HG03039 (cell line): ENCODE data around the gene C1orf21.

ENCODE experiments used
- ATAC-seq: cut with Tn5 transposase; IDR thresholded peaks from one replicate; pipeline ENCODE4 v1.9.1; 2021; ENCODE audit warnings: mild to moderate bottlenecking, moderate library complexity; ENCODE audit not compliant: unreplicated experiment

The C1orf21 gene

DNA sequence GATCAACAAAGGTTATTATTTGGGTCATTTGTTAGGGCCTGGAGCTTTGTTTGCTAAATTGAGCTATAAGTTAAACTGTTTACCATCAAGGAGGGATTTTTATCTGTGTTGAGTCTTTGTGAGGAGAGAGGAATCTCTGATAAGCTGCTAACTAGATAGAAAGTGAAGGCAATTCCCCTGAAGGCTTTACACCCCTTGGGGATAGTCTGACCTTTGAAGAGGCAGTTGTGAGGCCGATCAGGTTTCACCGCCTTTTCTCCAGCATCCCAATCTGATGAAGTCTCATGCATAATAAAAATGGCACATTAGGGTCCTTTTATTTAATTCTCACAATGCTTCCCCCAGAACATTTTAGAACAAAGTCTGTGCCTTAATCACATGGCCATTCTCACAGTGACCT lies 21.8 kb downstream of the C1orf21 start:
- ATAC-seq, result no peak

GRCh38 chr1:184409011-184409410 lies 22.2 kb downstream of the C1orf21 start:
- ATAC-seq, result no peak

DNA sequence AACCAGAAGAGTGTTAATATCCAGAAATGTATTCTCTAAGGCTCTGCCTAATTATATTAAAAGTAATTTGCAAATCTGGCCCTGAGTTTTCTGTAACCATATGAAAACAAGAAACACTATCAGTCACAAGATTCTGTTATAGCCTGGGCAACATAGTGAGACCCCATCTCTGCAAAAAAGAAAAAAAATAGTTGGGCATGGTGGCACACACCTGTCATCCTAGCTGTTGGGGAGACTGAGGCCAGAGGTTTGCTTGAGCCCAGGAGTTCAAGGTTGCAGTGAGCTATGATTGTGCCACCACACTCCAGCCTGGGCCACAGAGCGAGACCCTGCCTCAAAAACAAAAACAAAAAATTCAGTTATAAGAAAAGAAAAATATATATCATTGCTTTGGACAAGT lies 25.6 kb downstream of the C1orf21 start:
- no peak for ATAC-seq

- ATAC-seq, result no peak
Measured at GRCh38 chr1:184416481-184416880, 29.7 kb downstream of the C1orf21 start.

- no peak for ATAC-seq
Measured at GRCh38 chr1:184416946-184417345, 30.1 kb downstream of the C1orf21 start.

DNA sequence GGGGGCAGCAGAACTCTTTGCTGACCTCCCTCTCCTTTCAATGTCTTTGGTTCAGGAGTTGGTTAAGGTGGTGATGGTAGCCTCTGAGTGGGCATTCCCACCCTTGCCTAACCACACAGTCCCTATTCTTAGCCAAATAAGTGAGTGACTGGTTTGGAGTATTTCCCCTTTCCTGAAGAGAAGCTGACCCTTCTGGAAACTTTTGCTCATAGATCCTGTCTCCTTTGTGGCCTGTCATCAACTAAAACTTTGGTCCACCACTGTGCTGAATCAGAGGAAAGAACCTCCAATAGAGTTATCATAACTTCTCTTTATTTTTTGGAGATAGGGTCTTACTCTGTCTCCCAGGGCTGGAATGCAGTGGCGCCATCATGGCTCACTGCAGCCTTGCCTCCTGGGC lies 31.1 kb downstream of the C1orf21 start:
- no peak for ATAC-seq

DNA sequence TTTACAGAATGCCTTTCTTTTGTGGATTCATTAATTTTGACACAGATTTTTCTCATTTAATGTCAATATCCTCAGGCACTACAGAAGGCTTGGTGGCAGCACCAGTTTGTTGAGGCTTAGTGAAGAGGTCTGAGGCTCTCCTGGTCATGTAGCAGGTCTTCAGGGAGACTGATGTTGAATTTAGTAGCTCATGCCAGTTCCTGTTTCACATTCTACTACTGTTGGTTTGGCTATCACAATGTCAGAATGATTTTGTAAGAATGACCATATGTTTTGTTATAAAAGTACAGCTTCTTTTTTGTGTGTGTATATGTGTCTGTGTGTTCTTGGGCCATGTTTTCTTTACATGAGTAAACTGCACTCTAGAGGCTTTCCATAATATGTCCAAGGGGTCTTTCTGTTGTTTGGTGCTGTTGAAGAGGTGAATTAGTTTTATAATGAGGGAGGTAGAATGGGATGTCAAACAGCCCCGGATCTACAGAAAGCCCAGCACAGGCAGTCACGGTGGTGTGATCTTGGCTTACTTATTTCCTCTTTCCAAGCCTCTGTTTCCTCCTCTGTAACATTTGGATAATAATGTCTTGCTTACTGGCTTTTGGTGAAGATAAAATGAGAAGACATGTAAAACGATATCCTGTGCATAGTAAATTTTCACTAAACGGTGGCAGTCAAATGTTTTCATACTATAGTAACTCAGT lies 32.0 kb downstream of the C1orf21 start:
- no peak for ATAC-seq

DNA sequence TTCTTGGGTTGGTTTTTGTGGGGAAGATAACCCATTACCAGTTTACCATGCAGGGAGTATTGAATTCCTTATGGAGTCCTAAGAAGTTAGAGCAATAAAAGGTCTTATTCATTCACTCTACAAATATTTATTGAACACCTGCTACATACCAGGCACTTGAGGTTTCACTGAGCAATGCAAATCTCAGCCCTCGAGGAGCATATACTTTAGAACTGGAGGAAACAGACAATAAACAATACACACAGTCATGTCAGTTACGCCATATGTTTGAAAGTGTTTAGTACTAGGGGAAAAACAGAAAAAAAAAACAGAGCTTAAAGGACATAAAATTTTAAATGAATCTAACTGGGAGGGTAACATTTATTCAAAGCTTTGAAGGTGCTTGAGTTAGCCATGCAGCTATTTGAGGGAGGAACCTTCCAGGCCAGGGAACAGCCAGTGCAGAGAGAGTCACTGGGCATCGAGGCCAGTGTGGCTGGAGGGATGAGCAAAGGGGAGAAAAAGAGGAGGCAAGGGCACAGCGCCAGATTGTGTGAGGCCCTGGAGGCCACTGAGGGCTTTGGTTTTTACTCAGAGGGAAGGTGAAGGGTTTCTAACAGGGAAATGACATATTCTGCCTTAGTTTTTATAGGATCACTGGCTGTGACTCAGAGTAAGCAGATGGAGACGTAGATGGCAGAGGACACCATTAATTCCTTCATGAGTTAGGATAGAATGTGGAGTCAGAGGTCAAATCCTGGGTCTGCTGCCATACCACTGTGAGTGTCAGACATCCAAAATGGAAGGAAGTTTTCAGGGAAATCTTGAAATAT lies 32.7 kb downstream of the C1orf21 start:
- no peak for ATAC-seq

DNA sequence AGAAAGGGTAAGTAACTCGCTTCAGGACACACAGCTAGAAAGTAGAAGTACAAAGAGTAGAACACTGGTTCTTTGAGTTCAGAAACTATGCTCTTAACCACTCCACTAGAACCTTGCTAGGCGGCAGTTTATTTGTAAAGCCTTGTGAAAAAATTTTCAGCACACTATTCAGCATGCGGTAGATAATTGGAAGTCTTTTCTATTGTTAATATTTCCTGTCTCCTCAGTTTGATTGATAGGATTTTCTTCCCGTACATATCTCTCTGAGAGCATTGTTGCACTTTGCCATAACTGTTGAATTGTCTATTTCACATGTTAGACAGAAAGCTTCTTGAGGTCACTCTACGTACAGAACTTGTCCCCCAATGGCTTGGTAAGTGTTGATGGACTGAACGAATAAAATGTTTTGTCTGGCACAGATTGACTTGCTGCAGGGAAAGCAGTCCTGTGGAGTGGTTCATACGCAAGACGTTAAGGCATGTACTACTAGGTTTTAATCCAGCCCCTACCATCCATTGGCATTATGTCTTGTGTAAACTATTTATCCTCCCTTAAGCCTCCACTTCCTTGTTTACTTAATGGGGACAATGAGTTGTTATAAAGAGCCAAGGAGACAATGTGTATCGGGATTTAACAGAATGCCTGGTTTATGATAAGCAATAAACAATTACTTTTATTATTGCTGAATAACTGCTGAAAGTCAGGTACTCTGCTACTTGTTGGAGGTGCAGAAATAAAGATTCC lies 35.8 kb downstream of the C1orf21 start:
- no peak for ATAC-seq

DNA sequence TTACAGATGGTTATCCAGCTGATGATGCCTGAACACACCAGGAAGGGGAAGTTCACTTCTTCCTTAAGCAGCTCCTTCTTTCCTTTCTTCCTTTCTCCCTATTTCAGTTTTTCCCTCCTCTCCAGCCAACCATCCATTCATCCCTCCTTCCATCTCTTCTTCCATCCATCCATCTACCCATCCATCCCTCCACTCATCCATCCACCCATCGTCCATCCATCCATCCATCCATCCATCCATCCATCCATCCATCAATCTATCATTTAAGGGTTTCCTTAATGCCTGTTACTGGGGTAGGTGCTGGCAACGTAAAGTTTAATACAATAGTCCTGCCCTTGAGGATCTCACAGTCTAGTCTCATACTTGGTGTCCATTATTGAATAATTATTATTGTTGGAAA lies 36.8 kb downstream of the C1orf21 start:
- ATAC-seq, result no peak

- ATAC-seq, result no peak
Measured at GRCh38 chr1:184424157-184424556, 37.3 kb downstream of the C1orf21 start.

GRCh38 chr1:184424945-184425344 lies 38.1 kb downstream of the C1orf21 start:
- ATAC-seq, result no peak

- no peak for ATAC-seq
Measured at GRCh38 chr1:184425449-184426277, 38.8 kb downstream of the C1orf21 start.

DNA sequence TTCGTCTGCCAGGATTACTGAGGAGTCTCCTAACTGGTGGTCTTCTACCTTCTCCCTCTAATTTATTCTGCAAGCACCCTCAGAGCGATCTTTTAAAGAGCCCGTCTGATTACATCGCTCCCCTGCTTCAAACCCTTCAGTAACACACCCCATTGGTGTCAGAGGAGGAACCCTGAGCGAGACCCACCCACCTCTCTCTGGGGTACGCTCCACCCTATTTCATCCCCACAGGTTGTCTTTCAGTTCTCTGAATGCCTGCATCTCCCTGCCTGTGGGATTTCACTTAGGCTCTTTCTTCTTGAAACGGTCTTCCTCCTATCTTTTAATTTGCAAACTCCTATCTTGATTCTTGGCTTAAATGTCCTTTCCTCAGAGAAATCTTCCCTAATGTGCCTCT lies 39.4 kb downstream of the C1orf21 start:
- ATAC-seq, result no peak

DNA sequence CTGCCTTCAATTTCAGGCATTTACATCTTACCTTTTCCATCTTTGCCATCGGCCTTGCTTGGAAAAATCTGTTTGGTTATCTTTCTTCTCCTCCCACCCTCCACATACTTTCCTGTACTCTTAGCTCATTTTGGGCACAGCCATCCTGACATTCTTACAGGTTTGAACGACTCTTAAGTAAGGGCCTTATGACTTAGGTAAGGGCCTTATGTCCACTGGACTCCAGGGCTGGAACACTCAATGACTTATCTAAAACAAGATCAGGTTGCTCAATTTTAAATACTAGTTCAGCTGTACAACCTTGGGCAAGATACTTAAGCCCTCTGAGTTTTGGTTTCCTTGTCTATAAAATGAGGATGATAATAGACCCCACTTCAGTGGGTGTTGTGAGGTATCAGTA lies 40.9 kb downstream of the C1orf21 start:
- no peak for ATAC-seq

GRCh38 chr1:184428604-184429003 lies 41.8 kb downstream of the C1orf21 start:
- no peak for ATAC-seq

GRCh38 chr1:184429335-184429734 lies 42.5 kb downstream of the C1orf21 start:
- ATAC-seq, result no peak

- ATAC-seq, result no peak
Measured at GRCh38 chr1:184433956-184434502, 47.2 kb downstream of the C1orf21 start.

GRCh38 chr1:184437291-184437690 lies 50.5 kb downstream of the C1orf21 start:
- ATAC-seq, result no peak

DNA sequence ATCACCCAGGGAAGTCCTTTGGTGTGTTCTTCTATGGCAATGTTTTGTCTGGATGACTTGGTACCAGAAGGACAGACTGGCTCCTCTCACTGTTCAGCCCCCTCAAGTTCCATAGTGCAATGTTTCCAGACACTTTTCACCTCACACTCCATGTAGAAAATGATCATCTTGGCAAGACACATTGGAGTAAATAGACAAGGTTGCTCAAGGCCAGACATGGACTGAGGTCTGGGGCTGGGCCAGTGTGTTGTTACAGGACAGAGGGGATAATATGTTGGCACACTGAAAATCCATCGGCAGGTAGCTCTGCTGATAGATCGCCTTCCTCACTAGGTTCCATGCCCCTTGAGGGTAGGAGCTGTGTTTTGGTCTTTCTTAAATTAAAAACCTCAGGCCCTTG lies 51.5 kb downstream of the C1orf21 start:
- ATAC-seq, result no peak

GRCh38 chr1:184442260-184442659 lies 55.4 kb downstream of the C1orf21 start:
- ATAC-seq, result no peak
